ENCODE results near the gene SFRP5.

SFRP5 gene

DNA sequence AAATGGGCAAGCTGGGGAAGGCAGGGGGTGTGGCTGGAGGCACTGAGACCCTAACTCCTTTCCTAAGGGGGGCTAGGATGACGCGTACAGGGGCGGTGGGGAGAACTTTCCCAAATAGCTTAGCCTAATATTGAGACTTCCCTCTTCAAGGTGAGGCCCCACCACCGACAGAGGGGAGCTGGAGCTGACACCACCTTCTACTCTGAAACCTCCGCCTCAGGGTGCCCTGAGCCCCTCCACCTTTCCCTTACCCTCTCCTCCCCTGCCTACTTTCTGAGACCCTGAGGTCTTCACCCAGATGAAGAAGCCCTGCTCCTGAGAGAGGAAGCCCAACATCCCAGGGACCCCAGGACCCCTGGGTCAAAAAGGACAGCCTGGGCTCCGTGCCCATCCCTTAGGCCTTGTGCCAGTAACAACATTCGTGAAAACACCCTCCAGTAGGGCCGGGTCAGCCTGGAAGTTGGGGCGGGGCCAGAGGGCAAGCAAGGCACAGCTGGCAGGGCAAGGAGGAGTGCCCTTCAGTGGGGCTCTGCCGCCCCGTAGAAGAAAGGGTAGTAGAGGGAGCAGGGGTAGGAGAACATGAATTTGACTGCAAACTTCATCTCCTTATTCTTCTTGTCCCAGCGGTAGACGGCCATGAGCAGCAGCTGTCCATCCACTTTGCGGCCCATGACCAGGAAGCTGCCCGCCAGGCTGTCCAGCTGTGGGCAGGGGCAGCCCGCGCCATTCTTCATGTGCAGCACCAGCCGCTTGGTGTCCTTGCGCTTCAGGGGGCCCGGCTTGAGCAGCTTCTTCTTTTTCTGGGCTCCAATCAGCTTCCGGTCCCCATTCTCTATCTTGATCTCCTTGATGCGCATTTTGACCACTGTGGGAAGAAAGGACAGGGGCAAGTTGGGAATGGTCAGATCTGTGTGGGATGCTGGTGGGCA is 4.5 kb downstream of the SFRP5 start:
- DNase-seq (ENCODE audit: low read depth in 1 of 2, low spot score in 1 of 2), result no peak

DNA sequence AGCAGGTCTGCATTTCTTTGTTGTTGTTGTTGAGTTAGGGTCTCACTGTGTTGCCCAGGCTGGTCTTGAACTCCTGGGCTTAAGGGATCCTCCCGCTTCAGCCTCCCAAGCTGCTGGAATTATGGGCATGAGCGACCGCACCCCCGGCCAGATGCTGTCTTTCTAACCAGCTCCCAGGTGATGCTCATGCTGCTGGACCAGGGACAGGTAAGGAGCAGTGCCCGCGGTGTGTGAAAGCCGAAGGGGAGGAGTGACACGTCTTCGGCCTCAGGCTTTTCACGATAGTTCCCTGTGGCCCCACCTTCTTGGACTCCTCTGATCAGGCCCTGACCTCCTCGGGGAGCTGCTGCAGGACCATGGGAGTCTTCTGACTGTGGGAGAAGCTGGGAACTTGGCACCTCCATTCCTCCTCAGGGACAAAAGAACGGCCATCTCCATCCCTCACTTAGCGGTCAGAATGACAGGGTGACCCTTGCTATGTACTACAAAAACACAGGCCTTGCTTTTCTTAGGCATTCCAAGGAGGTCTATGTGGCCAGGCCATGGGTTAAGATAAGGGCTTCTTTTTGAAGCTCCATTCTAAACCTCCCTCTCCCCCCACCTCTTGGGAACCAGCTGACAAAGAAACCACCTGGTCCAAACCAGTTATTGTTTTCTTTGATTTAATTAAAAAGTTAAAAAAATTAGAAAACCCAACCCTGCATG is 5.5 kb downstream of the SFRP5 start:
- no peak for DNase-seq (ENCODE audit: low read depth in 1 of 2, low spot score in 1 of 2)

- no peak for DNase-seq (ENCODE audit: low read depth in 1 of 2, low spot score in 1 of 2)
Measured at GRCh38 chr10:97765201-97765600, 6.6 kb downstream of the SFRP5 start.

GRCh38 chr10:97764519-97764931 is 7.3 kb downstream of the SFRP5 start:
- DNase-seq (ENCODE audit: low read depth in 1 of 2, low spot score in 1 of 2), result no peak

- no peak for DNase-seq (ENCODE audit: low read depth in 1 of 2, low spot score in 1 of 2)
Measured at GRCh38 chr10:97763947-97764346, 7.9 kb downstream of the SFRP5 start.

DNA sequence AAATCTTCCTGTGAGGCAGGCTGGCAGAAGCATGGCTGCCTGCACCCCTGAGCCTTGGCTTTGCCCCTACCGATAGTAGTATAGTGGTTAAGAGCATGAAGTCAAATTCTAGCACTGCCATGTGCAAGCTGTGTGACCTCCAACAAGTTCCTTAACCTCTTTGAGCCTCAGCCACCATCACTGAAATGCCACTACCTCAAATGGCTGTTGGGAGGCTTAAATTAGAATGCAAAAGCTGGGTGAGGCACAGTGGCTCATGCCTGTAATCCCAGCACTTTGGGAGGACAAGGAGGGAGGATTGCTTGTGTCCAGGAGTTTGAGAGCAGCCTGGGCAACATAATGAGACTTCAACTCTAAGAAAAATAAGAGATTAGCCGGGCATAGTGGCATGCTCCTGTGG is 8.4 kb downstream of the SFRP5 start:
- DNase-seq (ENCODE audit: low read depth in 1 of 2, low spot score in 1 of 2), result no peak

DNA sequence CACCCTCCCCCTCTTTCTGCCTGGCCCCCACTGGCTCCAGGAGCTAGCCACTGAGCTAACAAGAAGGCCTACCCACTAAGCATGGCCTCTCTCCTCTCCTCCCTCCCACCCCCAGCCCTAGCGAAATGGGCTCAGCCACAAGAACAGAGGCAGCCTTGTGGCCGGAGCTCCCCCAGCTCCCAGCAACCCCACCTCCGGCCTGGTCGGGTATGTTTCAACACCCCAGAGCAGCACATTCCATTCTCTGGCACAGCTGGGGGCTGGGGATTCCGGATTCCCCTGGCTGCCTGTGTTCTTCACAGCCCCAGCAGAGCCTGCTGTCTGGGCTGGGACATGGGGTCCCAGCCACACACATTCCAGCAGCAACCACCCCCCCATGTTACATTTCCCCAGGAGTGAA is 9.0 kb downstream of the SFRP5 start:
- no peak for DNase-seq (ENCODE audit: low read depth in 1 of 2, low spot score in 1 of 2)

DNA sequence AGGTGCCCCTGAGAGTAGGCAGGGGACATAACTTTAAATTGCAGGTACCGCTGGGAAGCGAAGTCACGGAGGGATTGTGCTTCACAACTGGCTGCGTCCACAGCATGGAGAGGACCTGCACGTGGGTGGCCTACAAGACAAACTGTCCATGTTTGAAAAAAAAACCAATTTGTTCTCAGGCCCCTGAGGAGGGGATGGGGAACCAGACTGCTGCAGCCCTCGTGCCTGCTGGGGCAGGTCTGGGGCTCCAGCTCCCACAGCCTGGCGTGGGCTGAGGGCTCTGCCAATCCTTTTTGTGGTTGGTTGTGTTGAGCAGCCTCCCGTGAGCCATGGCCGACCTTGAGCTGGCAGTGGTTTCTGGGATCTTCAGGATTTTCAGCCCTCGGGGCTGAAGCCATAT is 9.7 kb downstream of the SFRP5 start:
- no peak for DNase-seq (ENCODE audit: low read depth in 1 of 2, low spot score in 1 of 2)

DNA sequence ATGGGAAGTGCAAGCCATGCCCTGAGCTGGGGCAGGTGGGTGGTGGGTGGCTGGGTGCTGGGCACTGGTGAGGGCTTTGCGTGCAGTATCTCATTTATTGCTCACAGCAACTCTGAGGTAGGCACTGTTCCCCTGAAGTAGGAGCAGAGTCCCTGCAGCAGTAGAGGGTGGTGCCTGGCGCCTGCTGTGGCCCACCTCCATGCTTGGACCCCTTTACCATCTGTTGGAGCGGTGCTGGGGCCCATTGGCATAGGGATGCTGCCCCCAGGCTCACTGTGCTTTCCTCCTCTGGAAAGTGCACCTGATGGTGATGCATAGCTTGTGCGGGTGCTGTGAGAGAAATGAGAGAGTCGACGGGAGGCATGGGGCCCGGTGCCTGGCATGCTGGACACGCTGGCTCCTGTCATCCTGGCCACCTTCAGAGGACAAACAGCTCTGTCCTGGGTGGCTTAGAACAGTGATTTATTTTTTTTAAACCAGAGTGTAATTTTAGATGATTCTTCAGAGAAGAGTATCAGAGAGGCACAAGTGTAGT is 10.4 kb downstream of the SFRP5 start:
- DNase-seq (ENCODE audit: low read depth in 1 of 2, low spot score in 1 of 2), result no peak

DNA sequence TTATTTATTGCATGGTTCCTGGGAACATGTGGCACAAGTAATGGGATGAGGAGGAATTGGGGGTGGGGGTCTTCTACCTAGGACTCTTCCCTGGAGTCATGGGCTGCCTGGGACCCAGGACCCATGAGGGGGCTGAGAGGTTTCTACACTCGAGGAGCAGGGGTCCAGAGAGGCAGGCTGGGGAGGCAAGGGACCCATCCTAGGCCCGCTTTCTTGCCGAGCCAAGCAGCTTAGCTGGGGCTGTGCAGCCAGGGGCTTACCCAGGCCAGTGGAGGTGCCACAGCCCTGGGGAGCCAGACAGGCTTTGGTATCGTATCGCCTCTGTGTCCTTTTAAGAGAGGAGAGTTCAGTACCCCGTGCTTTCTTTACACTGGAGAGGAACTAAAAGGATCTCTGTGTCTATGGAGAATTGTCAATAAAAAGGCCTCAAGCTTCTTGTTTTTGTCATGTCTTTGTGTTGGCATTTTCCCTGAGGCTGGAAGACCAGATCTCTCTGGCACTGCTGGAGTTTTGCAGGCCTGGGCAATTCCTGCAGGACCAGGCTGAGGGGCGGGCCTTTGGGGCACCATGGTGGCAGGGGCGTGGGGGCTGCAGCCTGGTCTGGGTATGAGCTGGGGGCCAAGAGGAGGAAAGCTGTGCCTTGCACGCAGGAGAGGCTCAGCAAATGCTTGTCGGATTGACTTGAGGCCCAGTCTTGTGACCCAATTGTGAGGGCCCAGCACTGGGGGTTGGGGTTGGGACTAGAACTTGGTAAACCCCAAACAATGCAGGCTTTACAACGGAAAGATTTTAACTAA is 11.1 kb downstream of the SFRP5 start:
- no peak for DNase-seq (ENCODE audit: low read depth in 1 of 2, low spot score in 1 of 2)

GRCh38 chr10:97759946-97760345 is 11.9 kb downstream of the SFRP5 start:
- no peak for DNase-seq (ENCODE audit: low read depth in 1 of 2, low spot score in 1 of 2)

- no peak for DNase-seq (ENCODE audit: low read depth in 1 of 2, low spot score in 1 of 2)
Measured at GRCh38 chr10:97759158-97759887, 12.5 kb downstream of the SFRP5 start.

GRCh38 chr10:97757471-97757870 is 14.3 kb downstream of the SFRP5 start:
- DNase-seq (ENCODE audit: low read depth in 1 of 2, low spot score in 1 of 2), result no peak

DNA sequence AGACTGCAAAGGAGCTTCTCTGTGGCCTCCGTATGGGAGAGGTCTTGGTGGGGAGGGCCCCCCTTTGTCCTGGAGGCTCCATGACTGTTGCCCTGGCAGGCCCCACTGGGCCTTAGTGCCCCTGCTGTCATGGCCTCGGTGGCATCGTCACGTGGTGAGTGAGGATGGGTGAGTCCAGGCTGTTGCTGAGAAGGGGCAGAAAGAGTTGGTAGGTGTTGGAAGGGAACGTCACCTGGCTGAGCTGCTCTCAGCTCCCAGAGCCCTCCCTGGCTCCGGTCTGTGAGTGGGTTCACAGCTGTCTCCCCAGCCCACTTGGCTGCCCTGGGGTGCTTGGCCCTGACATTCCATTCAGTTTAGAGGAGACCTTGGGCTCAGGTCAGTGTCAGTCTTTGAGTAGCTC is 16.1 kb downstream of the SFRP5 start:
- no peak for DNase-seq (ENCODE audit: low read depth in 1 of 2, low spot score in 1 of 2)

GRCh38 chr10:97754726-97755125 is 17.1 kb downstream of the SFRP5 start:
- no peak for DNase-seq (ENCODE audit: low read depth in 1 of 2, low spot score in 1 of 2)

DNA sequence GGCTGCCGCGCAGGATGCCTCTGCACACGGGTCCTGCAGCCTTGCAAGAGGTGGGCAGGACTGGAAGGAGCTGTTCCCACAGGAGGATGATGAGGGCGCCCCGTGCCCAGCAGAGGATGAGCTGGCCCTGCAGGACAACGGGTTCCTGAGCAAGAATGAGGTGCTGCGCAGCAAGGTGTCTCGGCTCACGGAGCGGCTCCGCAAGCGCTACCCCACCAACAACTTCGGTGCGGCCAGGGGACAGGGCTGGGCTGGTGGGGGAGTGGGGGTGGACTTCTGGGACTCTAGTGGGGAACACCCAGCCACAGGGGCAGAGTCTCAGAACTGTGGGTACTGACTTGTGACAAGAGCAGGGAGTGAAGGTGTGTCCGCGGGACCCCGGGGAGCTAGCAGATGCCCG is 18.8 kb downstream of the SFRP5 start:
- no peak for DNase-seq (ENCODE audit: low read depth in 1 of 2, low spot score in 1 of 2)

- DNase-seq (ENCODE audit: low read depth in 1 of 2, low spot score in 1 of 2), result no peak
Measured at GRCh38 chr10:97748116-97748515, 23.7 kb downstream of the SFRP5 start.

- no peak for DNase-seq (ENCODE audit: low read depth in 1 of 2, low spot score in 1 of 2)
Measured at GRCh38 chr10:97747573-97747972, 24.2 kb downstream of the SFRP5 start.

- no peak for DNase-seq (ENCODE audit: low read depth in 1 of 2, low spot score in 1 of 2)
Measured at GRCh38 chr10:97744405-97745035, 27.3 kb downstream of the SFRP5 start.

Data from activated T-helper 1 cell treated with anti-CD3 and anti-CD28 coated beads, Interleukin-2, amount 50 U/mL, for 16 hours (primary cell).